HCT116 (cell line): ENCODE measurements around the gene STC2. TPM values are rescaled to one million over a fixed set of nuclear protein-coding genes. Genes with fewer than 3 reads are reported as not detected.

ENCODE experiments used
- ATAC-seq: fragments of 200-7000 bp; cut with Tn5 transposase; 2 replicates; pipeline ENCODE4 v1.9.1; 2020; ENCODE audit warnings: mild to moderate bottlenecking, moderate library complexity
- BruUV-seq: library from RNA; stranded (reverse); fragments of 400-500 nt; replicated peaks from 2 replicates; lab custom pipeline; 2021; lab: Mats Ljungman, UMichigan
- CTCF ChIA-PET: fragments of 300-600 bp; sonication (Branson Sonifier 250); formaldehyde crosslinking; loops from one replicate; lab custom pipeline; 2021; ENCODE audit warnings: antibody characterized with exemption; lab: Charles Lee
- POLR2A ChIA-PET: fragments of 300-600, 350-600 bp; sonication (Branson Sonifier 250); formaldehyde crosslinking; loops from one replicate; lab custom pipeline; 2021; ENCODE audit warnings: antibody characterized with exemption; lab: Charles Lee
- RAD21 ChIA-PET, 2 experiments: fragments of 300-600 bp; sonication (Branson Sonifier 250); formaldehyde crosslinking; loops; one replicate each; lab custom pipeline; 2023; ENCODE audit warnings: low total read pairs in 2 of 2; ENCODE audit not compliant: uncharacterized antibody in 2 of 2, unreplicated experiment in 2 of 2, low non-redundant PET in 1 of 2; lab: Charles Lee
- DNase-seq: peaks from one replicate; pipeline ENCODE4 v3.0.0-alpha.2; 2010; ENCODE audit warnings: low read depth, low spot score
- H2AFZ ChIP-seq: fragments of 200-600 bp; shearing (Covaris generic), sonication (generic); 2 replicates; pipeline ENCODE4 v1.6.1; 2017; ENCODE audit warnings: low read depth, mixed run types, mixed read lengths, antibody characterized with exemption, low read length; ENCODE audit not compliant: poor library complexity, severe bottlenecking
- H3K27ac ChIP-seq: 2 replicates; pipeline ENCODE4 v1.5.1; 2012; ENCODE audit warnings: low read depth, low read length
- H3K27me3 ChIP-seq: fragments of 200-600 bp; sonication (generic); 2 replicates; pipeline ENCODE4 v1.6.1; 2016; ENCODE audit warnings: mixed run types, low read length, mixed read lengths; ENCODE audit not compliant: insufficient read depth
- H3K36me3 ChIP-seq, 2 experiments: fragments of 200-500 bp in 1 of 2; fragments of 200-600 bp in 1 of 2; sonication (Bioruptor generic) in 1 of 2; sonication (generic) in 1 of 2; 2 replicates each; pipeline versions ENCODE4 v1.5.1 to v1.6.1; 2014 to 2016; ENCODE audit warnings: low read length in 2 of 2, inconsistent platforms in 1 of 2, mixed read lengths in 1 of 2, mixed run types in 1 of 2; ENCODE audit not compliant: insufficient read depth in 2 of 2, control insufficient read depth in 1 of 2
- H3K4me1 ChIP-seq, 2 experiments: fragments of 200-600 bp in 1 of 2; sonication (generic) in 1 of 2; 2 replicates each; pipeline versions ENCODE4 v1.5.1 to v1.6.1; 2012 to 2017; ENCODE audit warnings: low read length in 2 of 2, inconsistent platforms in 1 of 2, mild to moderate bottlenecking in 1 of 2, mixed read lengths in 1 of 2, mixed run types in 1 of 2, moderate library complexity in 1 of 2; ENCODE audit not compliant: insufficient read depth in 2 of 2, control insufficient read depth in 1 of 2
- H3K4me2 ChIP-seq: fragments of 200-600 bp; sonication (generic); 2 replicates; pipeline ENCODE4 v1.6.1; 2017; ENCODE audit warnings: mixed run types, low read length, mixed read lengths
- H3K4me3 ChIP-seq, 2 experiments: fragments of 200-600 bp in 1 of 2; sonication (generic) in 1 of 2; replicated peaks in 1 of 2; 2 replicates each; pipeline ENCODE4 v1.5.1; 2011 to 2016; ENCODE audit warnings: low read length in 2 of 2, control low read depth in 1 of 2, low read depth in 1 of 2, mild to moderate bottlenecking in 1 of 2, mixed read lengths in 1 of 2, mixed run types in 1 of 2
- H3K79me2 ChIP-seq: fragments of 200-600 bp; sonication (generic); 2 replicates; pipeline ENCODE4 v1.6.1; 2017; ENCODE audit warnings: mild to moderate bottlenecking, mixed run types, low read length, moderate library complexity, mixed read lengths; ENCODE audit not compliant: insufficient read depth
- H3K9ac ChIP-seq: fragments of 200-600 bp; sonication (generic); 2 replicates; pipeline ENCODE4 v1.6.1; 2016; ENCODE audit warnings: low read length, mixed read lengths
- H3K9me2 ChIP-seq: fragments of 200-600 bp; sonication (generic), shearing (Covaris generic); 2 replicates; pipeline ENCODE4 v1.6.1; 2017; ENCODE audit warnings: mixed run types, mild to moderate bottlenecking, moderate library complexity; ENCODE audit not compliant: insufficient read depth
- H3K9me3 ChIP-seq, 2 experiments: fragments of 200-500 bp in 1 of 2; fragments of 200-600 bp in 1 of 2; sonication (Bioruptor generic) in 1 of 2; sonication (generic) in 1 of 2; 2 replicates each; pipeline ENCODE4 v1.6.1; 2014 to 2017; ENCODE audit warnings: low read length in 2 of 2, mixed read lengths in 2 of 2, inconsistent platforms in 1 of 2, low read depth in 1 of 2, mild to moderate bottlenecking in 1 of 2, mixed run types in 1 of 2, moderate library complexity in 1 of 2; ENCODE audit not compliant: control insufficient read depth in 1 of 2, insufficient read depth in 1 of 2
- H4K20me1 ChIP-seq: fragments of 200-600 bp; sonication (generic), shearing (Covaris generic); 2 replicates; pipeline ENCODE4 v1.6.1; 2017; ENCODE audit warnings: mixed run types, mild to moderate bottlenecking, moderate library complexity; ENCODE audit not compliant: insufficient read depth
- CBX3 ChIP-seq: IDR thresholded peaks from 2 replicates; pipeline ENCODE4 v1.6.1; 2012; ENCODE audit warnings: low read depth
- EGR1 ChIP-seq: IDR thresholded peaks from 2 replicates; pipeline ENCODE4 v1.6.1; 2012; ENCODE audit warnings: low read depth
- FOSL1 ChIP-seq: IDR thresholded peaks from 2 replicates; pipeline ENCODE4 v1.6.1; 2012; ENCODE audit warnings: low read depth
- JUND ChIP-seq: IDR thresholded peaks from 2 replicates; pipeline ENCODE4 v1.6.1; 2012
- POLR2A ChIP-seq: IDR thresholded peaks from 2 replicates; pipeline ENCODE4 v1.7.0; 2011; ENCODE audit warnings: borderline replicate concordance; ENCODE audit not compliant: insufficient read depth, insufficient read length; ENCODE audit errors: extremely low read depth
- SIN3A ChIP-seq: IDR thresholded peaks from 2 replicates; pipeline ENCODE4 v1.6.1; 2012; ENCODE audit warnings: low read depth
- SP1 ChIP-seq: IDR thresholded peaks from 2 replicates; pipeline ENCODE4 v1.6.1; 2012; ENCODE audit warnings: low read depth
- ZFX ChIP-seq: fragments of 450-650 bp; IDR thresholded peaks from 2 replicates; pipeline ENCODE4 v1.6.1; 2017
- ZNF274 ChIP-seq: fragments of 200-500 bp; sonication (Bioruptor generic); IDR thresholded peaks from 2 replicates; pipeline ENCODE4 v1.6.1; 2014; ENCODE audit warnings: mild to moderate bottlenecking, low read depth, low read length, inconsistent platforms
- intact Hi-C: fragments of 100-400 bp; cut with micrococcal nuclease; formaldehyde crosslinking; loops from 2 replicates; pipeline ENCODE4 v1.10.0; 2022
- total RNA-seq: library from RNA; stranded (reverse); gene quantifications from one replicate; pipeline ENCODE4 v1.2.1, GENCODE V29; 2021; ENCODE audit not compliant: unreplicated experiment

Gene STC2
- total RNA-seq, 1 experiment from 2014 or later, result 97.3 TPM

DNA sequence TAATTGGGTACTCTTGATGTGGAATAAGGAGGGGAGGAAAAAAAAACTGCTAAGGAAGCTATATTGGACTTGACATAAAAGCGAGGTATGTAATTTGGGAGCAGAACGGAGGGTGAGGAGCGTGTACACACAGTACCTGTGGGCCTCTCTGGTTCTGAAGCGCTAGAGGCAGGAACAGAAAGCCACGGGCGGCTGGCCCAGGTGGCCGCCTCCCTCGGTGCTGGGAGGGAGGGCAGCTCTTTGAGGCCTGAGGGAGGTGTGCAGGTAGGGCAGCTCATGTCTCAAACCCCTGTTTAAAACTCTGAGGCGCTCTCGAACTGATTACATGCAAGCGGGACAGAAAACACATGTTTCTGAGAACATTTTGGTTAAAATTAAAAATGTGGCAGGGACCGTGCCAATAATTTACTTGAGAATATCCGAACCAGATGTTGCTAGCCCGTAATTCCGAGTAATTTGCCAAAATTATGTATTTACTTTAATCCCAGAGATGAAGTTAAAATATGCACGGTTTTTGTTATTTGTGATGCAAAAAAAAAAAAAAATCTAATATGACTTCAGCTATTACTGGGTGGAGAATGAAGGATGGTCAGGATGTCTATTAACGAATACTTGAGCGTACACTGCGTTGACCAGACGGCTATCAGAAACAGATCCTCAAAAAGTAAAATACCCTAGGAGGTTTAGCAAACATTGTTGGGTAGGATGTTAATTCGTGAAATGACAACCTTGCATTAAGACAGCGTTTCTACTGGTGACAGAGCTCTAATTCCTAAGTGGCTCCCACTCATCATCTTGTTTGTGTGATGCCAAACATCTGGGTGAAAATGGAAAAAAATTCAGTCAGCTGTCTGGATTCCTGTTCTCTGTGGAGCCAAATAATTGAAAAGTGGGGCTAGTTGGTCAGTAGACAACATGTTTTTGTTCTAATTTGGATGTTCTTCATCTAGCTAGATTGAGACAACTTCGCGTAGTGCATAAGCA, 24.4 kb upstream of the STC2 start:
- ChIA-PET RAD21 (no interaction called here), CTCF (no interaction called here), POLR2A (interaction anchor here (1.0 kb wide), 1 partner anchor 22 kb away, joined by 3 read pairs; no protein-coding TSS in a partner anchor)
- H3K9ac ChIP-seq, result no peak overlapping the region
- DNase-seq (no peak), ATAC-seq (no peak)
- no peaks in the 10 kb centered on the region for H3K4me1 ChIP-seq
- no TSS peak for BruUV-seq
- H3K79me2 ChIP-seq, result no peaks in the 10 kb centered on the region
- H3K4me3 ChIP-seq, result no peak overlapping the region
- intact Hi-C loops, result no loop called here
- H3K4me2 ChIP-seq, result no peak overlapping the region
- no peaks in the 10 kb centered on the region for H3K27me3 ChIP-seq
- no peak overlapping the region for H3K27ac ChIP-seq
- H3K9me3 ChIP-seq, result no peaks in the 10 kb centered on the region
- H2AFZ ChIP-seq, result no peak overlapping the region
- no peaks in the 10 kb centered on the region for H4K20me1 ChIP-seq
- H3K36me3 ChIP-seq, result no peaks in the 10 kb centered on the region
- H3K9me2 ChIP-seq, result no peaks in the 10 kb centered on the region
- TF ChIP-seq SIN3A, result no peak
- no peak for TF ChIP-seq ZNF274
- no peak for TF ChIP-seq FOSL1
- no peak for TF ChIP-seq SP1
- TF ChIP-seq CBX3, result no peak
- no peak for TF ChIP-seq JUND
- TF ChIP-seq POLR2A, result no peak
- no peak for TF ChIP-seq EGR1
- no peak for TF ChIP-seq ZFX
